ENCODE measurements around the gene SCN10A.

SCN10A gene

GRCh38 chr3:38816026-38816425, at the start of gene SCN10A:
TSS of gene SCN10A (minus strand) at chr3:38816217. CDS start at chr3:38794010, 22,207 bp downstream.
- no peak for DNase-seq (ENCODE audit: low spot score)

- DNase-seq (ENCODE audit: low spot score): no peak
These were observed 37.0 kb upstream of the SCN10A start for GRCh38 chr3:38853011-38853410.

DNA sequence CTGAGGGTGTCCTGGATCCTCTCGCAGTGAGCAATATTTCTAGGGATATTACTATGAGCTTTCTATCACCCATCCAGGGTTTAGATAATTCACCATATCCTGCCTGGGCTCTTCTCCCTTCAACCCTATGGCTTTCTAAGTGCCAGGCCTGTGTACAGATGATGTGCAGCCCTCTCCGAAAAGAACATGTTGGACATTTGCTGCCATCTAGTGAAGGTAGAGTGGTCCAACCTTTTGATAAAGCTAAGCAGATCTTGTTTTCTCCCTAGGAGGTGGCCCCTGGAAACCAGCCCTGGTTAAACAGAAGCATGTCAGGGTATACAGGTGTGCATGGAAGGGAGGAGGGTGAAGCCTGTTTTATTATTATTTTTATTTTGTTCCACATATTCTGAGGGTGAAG, 27.9 kb upstream of the SCN10A start:
- DNase-seq (ENCODE audit: low spot score): peak; percentile 49

DNA sequence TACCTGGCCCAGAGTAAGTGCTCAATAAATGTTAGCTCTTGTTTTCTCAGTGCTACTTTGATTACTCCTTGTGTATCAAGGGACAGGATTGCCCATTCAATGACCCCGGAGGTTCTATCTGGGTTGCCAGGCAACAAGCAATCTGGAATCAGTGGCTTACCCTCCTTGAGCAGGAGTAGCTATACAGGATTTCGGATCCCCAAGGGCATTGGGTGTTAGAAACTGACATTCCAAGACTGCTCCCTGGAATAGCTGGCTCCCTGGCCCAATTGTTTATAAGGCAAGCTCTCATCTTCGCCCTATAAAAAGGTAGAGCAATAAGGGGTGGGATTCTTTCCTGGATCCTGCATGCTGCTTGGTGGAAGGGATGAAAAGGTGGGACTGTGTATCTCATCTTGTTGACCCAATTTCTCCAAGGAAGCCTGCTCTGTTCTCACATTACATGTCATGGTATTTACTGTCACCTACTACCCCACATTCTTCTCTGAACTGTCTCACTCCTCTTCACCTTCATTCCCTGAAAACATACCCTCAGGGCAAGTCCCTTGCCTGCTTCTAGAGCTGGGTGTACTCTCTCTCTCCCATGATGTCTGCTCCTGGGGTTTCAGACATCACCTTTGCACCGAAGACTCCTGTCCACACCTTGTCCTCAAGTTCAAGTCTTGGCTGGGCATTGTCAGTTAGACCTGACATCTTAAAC, 26.4 kb upstream of the SCN10A start:
- DNase-seq (ENCODE audit: low spot score): no peak

GRCh38 chr3:38840987-38841386, 25.0 kb upstream of the SCN10A start:
- DNase-seq (ENCODE audit: low spot score): no peak

GRCh38 chr3:38837358-38837757, 21.3 kb upstream of the SCN10A start:
- no peak for DNase-seq (ENCODE audit: low spot score)

- DNase-seq (ENCODE audit: low spot score): no peak
These were observed 20.5 kb upstream of the SCN10A start for GRCh38 chr3:38836561-38836960.

- no peak for DNase-seq (ENCODE audit: low spot score)
These were observed 19.9 kb upstream of the SCN10A start for GRCh38 chr3:38835939-38836338.

DNA sequence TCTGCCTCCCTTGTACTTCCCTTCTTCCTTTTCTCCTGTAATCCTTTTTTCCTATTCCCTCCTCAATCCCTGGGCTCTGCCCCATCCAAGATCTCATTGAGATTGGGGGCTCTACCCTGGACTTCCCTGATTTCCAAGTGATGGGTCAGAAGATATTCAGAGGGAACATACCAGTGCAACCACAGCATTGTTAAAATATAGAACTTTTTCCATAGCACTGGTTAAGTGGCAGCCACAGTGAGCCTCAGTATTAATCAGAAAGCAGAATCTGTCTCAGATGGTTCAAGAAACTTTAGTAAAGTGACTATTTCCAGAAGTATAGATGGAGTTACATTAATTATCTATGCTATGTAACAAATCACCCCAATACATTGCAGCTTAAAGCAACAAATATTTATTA, 18.7 kb upstream of the SCN10A start:
- DNase-seq (ENCODE audit: low spot score): no peak

GRCh38 chr3:38834110-38834509, 18.1 kb upstream of the SCN10A start:
- DNase-seq (ENCODE audit: low spot score): no peak

- no peak for DNase-seq (ENCODE audit: low spot score)
These were observed 13.4 kb upstream of the SCN10A start for GRCh38 chr3:38829404-38829803.

GRCh38 chr3:38828681-38829080, 12.7 kb upstream of the SCN10A start:
- no peak for DNase-seq (ENCODE audit: low spot score)

- DNase-seq (ENCODE audit: low spot score): no peak
These were observed 11.8 kb upstream of the SCN10A start for GRCh38 chr3:38827791-38828190.

GRCh38 chr3:38826001-38826400, 10.0 kb upstream of the SCN10A start:
- no peak for DNase-seq (ENCODE audit: low spot score)

- DNase-seq (ENCODE audit: low spot score): no peak
These were observed 8.3 kb upstream of the SCN10A start for GRCh38 chr3:38824349-38824748.

- no peak for DNase-seq (ENCODE audit: low spot score)
These were observed 7.7 kb upstream of the SCN10A start for GRCh38 chr3:38823722-38824121.

DNA sequence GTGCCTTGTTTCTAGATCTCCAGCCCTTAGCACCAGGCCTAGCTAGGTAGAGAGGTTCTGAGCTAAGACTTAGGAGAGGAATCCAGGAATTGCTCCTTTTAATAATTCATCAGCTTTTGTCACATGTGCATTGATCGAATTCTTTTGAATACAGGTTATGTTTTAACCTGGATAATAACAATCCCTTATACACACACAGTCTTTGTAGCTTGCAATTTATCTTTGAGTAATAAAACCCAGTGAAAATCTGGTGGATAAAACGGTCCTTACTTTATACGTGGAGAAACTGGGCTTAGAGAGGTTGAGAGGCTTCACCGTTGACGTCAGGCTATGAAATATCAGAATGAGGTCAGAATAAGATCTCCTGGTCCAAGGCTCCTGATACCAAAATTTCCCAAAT, 7.2 kb upstream of the SCN10A start:
- DNase-seq (ENCODE audit: low spot score): no peak

DNA sequence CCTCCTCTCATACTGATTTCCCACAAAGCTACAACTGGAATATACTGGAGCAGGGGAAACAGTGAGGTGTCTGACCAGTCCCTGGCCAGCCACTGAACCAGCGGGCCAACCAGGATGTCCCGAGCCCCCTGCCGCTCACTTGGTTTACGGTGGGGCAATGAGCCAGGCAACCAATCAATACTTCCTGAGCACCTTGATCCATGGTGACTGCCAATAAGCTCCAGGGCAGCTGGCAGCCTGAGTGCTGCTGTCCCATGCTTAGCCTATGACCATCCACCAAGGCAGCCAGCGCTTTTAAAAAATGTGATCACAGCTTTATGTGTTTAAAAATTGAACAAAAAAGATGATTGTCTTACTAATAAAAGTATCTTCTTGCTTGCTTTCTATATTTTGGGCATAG, 4.2 kb downstream of the SCN10A start:
- no peak for DNase-seq (ENCODE audit: low spot score)

- peak; percentile 73 for DNase-seq (ENCODE audit: low spot score)
These were observed 10.1 kb downstream of the SCN10A start for GRCh38 chr3:38805765-38806386.

DNA sequence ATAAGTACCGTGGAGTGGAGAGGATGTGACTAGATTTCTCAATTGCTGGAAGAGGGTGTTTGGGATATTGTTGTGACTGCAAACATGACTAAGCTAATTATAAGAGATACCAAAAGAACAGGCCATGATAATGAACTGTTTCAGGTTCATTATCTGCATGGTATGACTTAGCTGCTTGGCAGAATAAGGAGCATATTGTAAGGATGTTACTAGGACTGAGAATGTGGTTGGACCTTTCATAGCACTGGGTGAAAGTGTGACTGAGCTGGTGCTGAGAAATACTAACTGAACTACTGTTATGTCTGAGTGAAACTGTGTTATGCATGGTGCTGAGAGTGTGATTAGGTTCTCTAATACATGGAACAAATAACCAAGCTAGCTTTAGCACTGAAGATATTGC, 11.0 kb downstream of the SCN10A start:
- DNase-seq (ENCODE audit: low spot score): no peak

DNA sequence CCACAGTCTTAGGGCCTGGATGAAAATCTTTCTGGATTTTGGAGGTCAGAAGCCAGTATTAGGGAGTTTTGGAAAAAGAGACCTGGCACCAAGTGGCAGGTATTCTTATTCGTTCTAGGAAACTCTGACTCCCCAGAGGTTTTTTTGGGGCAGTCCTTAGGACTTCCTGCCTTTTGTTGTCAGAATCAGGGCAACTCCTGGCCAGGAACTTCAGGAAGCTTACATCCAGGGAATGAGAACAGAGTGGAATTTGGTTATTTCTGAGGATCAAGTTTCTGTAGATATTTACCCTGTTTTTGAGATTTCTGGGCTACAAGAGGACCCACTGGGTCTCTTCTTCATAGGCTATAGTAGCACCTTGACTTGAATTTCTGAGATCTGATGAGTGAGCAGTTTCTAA, 15.5 kb downstream of the SCN10A start:
- no peak for DNase-seq (ENCODE audit: low spot score)

DNA sequence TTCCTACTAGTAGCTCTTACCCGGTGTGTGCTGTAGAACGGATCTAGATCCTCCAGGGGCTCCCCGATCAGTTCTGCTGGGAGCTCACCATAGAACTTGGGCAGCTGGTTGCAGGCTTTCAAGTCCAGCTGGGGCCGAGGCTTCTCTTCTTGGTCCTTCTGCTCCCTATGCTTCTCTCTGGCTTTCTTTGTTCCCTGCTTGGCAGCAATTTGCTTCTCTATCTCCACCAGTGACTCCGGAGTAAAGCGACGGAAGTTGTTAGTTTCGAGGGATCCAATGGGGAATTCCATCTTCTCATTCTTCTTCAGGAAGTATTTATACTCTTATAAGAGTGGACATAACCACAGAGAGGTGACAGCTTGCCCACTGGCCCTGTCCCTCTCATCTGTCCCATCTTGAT, 22.3 kb downstream of the SCN10A start:
- DNase-seq (ENCODE audit: low spot score): no peak

GRCh38 chr3:38792983-38793382, 23.0 kb downstream of the SCN10A start:
- DNase-seq (ENCODE audit: low spot score): no peak

GRCh38 chr3:38782148-38782547, 33.9 kb downstream of the SCN10A start:
- peak; percentile 54 for DNase-seq (ENCODE audit: low spot score)

All from NAMALWA (cell line).